HG03575 (cell line): Measurements from ENCODE around the gene MZT2A.
"Not testable (repeated sequence)": the region's sequence is repeated elsewhere in the genome, so short reads cannot be mapped to it uniquely, and the experiment has no call there.

ENCODE experiments used
- ATAC-seq: cut with Tn5 transposase; IDR thresholded peaks from one replicate; pipeline ENCODE4 v1.9.1; 2021; ENCODE audit not compliant: unreplicated experiment, insufficient number of reproducible peaks, low FRiP score; ENCODE audit errors: extremely low read depth

MZT2A gene

DNA sequence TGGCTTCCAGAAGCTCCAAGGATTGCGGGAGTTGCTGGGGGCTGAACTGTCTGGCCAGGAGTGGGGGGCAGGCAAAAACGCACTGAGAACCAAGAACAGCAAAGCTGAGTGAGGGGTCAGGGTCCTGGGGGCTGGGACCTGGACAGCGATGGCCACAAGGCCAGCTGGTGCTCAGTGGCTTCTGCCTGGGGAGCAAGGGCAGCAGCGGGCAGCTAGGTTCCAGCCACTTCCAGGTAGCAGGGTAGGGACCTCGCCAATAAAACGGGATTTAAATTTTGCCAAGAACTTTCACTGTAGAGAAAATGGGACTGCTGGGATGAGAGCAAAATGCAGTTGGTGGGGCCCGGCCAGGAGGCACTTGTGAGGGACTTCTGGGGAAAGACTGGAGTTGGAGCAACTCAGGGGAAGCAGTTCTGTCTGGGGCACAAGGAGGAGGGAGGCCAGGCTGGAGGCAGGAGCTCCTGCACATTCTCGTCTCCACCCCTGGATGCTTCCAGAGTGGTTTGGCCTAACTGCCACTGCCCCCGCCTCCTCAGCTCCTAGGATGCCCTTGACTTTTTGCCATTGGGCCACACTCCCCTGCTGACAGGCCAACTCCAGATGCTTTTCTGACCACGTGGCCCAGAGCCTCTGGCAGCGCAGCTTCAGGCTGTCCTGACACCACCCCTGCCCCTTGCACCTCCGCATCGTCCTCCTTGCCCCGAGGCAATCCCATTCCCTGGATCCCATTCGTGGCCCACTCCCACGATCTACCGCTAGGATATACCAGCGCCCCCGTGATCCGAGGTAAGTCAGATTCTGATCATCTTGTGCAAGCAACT is 30.0 kb upstream of the MZT2A start:
- no peak for ATAC-seq

DNA sequence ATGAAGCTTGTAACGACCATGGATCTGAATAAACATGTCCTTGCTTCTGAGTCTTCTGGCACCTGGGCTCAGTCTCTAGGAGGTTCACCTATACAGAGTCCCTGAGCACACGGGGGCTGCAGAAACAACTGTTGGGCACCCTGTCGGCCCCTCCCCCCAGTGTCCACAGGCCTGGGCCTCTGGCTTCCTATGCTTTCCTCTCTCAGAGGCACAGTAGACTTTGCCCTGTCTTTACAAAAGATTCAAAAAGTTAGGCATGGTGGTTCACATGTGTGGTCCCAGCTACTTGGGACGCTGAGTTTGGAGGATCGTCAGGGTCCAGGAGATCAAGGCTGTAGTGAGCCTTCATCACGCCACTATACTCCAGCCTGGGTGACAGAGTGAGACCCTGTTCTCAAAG is 29.3 kb upstream of the MZT2A start:
- ATAC-seq = not testable (repeated sequence)

DNA sequence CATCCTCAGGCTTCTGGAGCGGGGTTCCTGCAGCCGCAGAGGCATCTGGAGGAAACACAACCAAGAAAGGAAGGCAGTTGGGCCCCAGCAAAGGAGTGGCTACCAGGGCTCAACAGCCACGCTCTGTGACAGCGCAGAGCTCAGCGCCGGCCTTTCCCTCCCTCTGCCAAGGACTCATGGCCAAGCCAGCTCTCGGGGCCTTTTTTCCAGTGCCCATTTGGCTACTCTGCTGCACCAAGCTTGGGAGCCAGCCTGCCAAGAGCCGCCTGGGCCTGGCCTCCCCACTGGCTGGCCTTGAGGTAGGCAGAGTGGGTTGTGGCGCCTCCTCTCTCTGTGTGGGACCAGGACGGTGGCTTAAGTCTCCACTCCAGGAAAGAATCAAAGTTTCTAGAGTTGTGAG is 28.3 kb upstream of the MZT2A start:
- no peak for ATAC-seq

DNA sequence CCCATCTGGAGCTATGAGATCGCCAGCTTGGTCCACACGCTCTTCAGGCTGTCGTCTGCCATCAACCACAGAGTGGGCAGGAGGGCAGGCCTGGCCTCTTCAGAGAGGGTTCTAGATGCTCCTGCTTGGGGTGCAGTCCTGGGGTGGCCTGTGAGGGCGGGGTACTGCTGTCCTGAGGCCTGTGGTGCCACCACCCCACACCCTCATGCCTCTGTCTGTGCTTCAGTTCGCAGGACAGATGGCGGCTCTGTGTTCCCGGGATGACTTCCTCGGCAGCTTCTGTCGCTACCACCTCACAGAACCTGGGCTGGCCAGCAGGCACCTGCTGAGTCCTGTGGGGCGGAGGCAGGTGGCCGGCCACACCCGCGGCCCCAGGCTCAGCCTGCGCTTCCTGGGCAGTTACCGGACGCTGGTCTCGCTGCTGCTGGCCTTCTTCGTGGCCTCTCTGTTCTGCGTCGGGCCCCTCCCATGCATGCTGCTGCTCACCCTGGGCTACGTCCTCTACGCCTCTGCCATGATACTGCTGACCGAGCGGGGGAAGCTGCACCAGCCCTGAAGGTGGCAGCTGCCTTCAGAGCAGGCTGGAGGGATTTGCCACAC is 27.8 kb upstream of the MZT2A start:
- ATAC-seq = not testable (repeated sequence)

DNA sequence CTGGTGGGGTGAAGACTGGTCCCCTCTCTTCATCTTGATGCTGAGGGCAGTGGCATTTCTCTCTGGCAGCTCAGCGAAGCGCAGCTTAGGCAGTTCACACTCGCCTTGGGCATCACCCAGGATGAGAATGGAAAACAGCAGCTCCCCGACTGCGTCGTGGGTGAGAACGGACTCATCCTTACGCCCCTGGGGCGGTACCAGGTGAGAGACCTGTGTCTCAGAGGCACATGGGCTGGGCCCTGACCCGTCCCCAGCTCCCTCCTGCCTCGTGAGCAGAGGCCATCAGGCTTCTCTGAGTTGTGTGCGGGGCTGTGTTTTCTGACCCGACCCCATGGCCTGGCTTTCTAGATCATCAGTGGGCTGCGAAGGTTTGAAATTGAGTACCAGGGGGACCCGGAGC is 27.3 kb upstream of the MZT2A start:
- no peak for ATAC-seq

DNA sequence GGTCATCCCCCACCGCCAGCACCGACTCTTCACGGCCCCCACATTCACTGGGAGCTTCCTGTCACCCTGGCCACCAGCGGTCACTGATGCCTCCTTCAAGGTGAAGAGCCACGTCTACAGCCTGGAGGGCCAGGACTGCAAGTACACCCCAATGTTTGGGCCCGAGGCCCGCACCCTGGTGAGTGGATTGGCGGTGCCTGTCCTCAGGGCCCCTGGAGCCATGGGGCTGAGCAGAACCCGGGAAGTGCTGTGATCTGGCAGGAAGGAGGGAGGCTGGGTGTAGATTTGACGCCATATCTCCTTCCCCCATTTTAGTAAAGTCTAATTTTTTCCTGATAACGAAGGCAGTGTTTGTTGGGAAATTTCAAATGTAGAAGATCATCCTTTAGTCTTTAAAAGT is 26.3 kb upstream of the MZT2A start:
- ATAC-seq = not testable (repeated sequence)

DNA sequence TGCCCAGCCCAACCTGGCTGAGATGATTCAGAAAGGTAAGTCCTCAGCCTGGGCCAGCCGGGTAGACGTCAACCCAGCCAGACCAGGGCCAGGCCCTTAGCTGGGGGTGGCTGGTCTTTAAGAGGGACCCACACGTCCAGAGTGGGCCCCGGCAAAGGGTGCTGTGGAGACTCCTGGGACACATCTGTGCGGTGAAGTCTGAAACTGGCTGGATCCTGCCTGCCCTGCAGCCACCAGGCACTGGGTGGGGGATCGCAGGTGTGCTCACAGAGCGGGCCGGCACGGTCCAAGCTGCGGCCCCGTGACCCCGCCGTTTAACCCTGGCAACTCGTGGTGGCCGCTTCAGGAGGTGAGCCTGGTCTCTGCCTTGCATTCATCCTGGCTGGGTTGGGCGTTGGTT is 25.7 kb upstream of the MZT2A start:
- not testable (repeated sequence) for ATAC-seq

DNA sequence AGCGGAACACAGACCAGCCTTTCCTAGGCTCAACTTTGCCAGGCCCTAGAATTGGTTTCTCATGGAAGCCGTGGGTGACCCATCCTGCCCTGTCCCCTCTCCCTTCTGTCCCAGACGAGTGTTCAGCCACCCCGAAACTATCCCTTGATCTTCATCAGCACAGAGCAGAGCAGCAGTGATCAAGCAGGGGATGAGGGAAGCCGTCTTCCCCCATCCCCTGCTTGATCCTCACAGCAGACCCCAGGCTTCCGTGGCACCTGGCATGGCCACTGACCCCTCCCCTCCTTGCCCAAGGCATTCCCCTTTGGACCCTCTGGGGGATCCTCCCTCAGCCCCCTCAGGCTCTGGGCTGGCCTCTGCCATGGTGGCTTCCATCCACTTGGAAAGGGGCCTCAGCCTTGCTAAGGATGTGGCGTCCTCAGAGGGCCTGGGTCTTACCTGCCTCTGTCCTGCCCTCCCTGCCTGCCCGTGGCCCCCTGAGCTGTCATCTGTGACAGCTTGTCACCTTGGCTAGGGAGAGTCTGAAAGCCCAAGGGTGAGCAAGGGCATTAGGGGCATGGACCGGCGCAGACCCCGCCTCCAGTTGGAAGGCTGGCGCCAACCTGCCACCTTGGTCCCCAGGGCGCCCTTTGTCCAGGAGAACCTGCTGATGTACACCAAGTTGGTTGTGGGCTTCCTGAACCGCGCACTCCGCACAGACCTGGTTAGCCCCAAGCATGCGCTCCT is 25.1 kb upstream of the MZT2A start:
- no peak for ATAC-seq

DNA sequence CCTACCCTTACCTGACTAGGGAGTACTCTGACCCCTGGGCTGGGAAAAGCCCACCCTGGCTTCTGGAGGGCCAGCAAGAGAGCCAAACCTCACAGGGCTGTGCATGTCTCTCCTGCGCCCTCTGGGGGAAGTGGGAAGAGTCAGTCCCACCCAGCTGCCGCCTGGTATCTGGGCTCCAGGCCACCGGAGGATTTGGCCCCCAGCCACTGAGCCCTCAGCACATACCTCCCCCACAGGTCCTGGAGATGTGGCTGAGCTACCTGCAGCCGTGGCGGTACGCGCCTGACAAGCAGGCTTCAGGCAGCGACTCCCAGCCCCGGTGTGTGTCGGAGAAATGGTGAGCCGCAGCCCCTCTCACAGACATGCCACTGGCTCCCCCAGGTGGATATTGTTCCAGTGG is 24.4 kb upstream of the MZT2A start:
- ATAC-seq = not testable (repeated sequence)

DNA sequence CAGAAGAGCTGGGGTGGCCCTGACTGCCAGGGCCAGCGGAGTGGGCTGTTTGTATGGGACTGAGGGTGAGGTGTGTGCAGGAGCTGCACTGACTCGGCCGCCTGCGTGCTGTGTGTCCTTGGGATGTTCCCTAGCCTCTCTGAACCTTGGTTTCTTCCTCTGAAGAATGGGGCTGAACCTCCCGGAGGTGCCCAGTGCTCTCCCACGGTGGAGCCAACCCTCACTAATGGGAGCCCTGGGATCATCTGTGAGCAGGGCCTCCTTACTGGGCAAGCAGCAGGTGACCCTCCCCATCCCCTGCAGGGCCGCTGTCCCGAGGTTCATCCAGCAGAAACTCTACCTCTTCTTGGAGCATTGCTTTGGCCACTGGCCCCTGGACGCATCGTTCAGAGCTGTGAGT is 23.8 kb upstream of the MZT2A start:
- no peak for ATAC-seq

DNA sequence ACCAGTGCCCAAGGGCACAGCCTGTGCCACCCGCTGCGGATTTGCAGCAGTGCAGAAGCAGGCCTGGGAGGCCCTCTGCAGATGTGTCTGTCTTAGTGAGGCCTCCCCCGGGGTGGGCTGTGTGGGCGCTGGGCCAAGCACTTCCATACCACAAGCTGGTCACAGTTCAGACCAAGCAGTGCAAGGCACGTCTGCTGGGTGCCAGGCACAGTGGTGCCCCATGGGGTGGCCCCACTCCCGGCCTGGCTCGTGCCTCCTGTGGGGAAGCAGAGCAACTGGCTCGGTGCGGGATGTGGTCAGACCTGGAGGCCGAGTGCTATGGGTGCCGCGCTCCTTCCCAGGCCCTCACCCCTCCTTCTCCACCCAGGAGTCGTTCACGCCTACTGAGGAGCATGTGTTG is 23.0 kb upstream of the MZT2A start:
- ATAC-seq = not testable (repeated sequence)

DNA sequence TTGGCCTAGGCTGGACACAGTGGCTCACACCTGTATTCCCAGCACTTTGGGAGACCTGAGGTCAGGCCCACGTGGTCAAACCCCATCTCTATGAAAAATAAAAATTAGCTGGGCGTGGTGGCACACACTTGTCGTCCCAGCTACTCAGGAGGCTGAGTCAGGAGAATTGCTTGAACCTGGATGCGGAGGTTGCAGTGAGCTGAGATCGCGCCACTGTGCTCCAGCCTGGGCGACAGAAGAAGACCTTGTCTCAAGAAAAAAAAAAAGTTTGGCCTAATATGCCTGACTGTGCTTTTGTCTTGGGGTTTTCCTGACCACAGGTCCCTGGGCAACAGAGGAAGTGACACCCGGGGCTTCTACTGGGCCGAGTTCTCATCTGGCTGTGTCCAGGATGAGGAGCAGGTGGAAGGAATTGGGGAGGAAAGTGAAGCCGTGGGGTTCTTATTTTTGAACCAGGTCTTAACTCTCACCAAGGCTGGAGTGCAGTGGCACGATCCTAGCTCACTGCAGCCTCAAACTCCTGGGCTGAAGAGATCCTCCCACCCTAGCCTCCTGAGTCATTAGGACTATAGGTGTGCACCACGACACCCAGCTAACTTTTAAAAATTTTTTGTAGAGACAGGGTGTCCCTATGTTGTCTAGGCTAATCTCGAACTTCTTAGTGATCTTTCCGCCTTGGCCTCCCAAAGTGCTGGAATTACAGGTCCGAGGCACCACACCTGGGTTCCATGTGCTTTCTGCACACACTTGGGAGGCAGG is 22.4 kb upstream of the MZT2A start:
- peak; percentile 70 for ATAC-seq

DNA sequence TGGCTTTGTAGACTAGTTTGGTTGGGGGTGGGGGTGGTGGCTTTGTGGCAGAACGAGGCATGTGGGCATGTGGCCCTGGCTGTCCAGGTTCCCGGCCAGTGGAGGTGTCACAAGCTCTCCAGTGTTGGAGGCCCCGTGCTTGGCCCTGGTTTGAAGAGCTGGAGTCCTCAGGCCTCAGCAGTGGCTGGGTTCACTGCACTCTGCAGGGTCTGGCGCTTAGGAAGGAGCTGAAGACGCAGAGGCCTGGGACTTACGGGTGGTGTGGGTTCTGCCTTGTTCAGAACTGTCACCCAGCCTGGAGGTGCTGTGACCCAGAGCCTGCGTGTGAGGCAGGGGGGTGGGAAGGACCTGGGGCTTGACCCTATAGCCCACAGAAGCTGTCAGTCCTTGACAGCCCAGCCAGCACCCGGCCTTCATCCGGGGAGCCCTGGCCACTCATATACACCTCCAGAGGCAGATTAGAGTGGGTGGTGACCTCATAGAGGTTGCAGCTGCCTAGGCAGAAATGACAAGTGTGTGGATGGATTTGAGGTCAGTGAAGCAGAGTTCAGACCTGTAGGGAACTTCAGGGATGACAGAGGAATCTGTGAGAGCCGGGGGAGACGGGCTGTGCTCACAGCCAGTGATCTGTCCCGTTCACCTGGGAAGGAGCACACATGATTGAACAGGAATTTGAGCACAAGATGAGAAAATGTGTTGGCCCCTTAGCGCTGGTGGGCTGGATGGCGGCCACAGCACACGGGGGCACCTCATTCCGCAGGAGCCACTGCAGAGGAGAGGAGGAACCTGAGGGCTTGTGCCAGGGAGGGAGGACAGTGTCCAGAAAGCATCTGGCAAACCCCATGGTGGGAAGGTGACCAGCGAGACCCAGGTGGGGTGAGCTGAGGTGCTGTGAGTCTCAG is 20.0 kb upstream of the MZT2A start:
- ATAC-seq = not testable (repeated sequence)

DNA sequence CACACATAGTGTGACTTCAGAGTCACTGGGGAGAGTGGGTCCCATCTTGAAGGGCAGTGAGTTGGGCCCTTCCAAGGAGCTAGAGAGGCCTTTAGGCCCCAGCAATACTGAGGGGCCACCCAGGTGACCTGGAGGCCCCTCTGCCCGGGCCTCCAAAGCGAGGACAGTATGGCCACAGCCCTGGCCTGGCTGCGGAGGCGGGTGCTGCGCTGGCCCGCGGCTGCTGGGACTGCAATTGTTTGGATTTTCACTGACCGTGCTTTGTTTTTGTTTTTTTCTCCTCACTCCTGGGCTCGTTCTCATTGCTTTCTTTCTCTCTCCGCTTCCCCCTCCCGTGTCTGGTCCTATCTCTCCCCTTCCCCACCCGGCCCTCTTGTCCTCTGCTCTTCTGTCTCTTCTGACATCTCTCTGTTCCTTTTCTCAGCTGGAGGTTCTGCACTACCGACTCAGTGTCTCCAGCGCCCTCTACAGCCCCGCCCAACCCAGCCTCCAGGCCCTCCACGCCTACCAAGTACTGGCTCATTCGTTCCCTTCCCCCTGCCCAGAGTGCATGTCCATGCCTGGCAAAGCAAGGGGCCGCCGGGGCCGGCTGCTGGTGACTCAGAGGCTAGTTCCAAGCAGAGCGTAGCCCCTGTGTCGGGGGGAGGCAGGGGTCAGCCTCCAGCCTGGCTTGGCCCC is 19.2 kb upstream of the MZT2A start:
- ATAC-seq = not testable (repeated sequence)

DNA sequence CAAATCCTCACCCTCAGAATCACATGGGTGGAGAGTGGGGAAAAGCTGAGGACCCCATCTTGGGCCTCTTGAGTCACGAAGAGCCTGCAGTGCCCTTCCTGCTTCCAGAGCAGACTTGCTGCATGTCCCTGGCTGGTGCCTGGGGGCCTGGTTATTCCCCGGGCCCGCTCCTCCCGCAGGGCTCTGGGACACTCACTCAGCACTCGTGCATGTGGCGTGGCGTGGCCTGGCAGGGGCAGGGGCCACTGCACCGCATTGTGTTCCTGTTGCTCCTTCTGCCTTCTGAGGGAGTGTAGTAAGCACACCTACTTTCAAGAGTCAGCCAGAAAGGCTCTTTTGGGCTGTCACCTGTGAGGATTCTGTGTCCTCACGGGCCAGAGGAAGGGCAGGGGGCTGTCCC is 17.4 kb upstream of the MZT2A start:
- ATAC-seq = no peak

DNA sequence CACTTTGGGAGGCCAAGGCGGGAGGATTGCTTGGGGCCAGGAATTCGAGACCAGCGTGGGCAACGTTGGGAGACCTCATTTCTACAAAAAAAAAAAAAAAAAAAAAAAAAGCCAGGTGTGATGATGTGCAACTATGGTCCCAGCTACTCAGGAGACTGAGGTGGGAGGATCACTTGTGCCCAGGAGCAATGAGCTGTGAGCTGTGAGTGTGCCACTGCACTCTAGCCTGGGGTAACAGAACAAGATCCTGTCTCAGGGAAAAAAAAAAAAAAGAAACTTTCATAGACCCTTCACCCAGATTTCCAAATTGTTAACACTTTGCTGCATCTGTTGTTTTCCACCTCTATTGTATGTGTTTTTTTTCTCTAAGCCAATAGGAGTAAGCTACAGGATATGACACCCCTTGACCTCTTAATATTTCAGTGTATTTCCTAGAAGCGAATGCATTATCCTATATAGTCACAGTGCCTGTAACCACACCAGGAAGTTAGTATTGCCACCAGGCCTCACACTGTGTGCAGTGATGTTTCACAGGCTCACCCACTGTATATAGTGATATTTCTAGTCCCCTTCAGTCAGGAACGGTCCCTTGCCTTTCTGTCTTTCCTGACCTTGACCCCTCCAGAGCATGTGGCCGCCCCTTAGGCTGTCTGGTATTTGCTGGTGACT is 12.0 kb upstream of the MZT2A start:
- not testable (repeated sequence) for ATAC-seq

DNA sequence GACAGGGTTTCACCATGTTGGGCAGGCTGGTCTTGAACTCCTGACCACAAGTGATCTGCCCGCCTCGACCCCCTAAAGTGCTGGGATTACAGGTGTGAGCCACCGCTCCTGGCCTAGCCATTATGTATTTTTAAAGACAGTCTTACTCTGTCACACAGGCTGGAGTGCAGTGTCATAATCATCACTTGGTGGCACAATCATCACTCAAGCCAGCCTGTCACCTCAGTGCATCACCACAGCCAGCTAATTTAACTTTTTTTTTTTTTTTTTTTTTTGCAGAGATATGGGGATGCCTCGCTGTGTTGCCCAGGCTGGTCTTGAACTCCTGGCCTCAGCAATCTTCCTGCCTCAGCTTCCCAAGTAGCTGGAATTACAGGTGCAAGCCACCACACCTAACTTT is 11.4 kb upstream of the MZT2A start:
- not testable (repeated sequence) for ATAC-seq
